ENCODE data around the gene CA9. TPM values are rescaled to one million over a fixed set of nuclear protein-coding genes. Genes with fewer than 3 reads are reported as not detected.

The CA9 gene
- total RNA-seq, 1 experiment from 2014 or later, result 1.0 TPM

DNA sequence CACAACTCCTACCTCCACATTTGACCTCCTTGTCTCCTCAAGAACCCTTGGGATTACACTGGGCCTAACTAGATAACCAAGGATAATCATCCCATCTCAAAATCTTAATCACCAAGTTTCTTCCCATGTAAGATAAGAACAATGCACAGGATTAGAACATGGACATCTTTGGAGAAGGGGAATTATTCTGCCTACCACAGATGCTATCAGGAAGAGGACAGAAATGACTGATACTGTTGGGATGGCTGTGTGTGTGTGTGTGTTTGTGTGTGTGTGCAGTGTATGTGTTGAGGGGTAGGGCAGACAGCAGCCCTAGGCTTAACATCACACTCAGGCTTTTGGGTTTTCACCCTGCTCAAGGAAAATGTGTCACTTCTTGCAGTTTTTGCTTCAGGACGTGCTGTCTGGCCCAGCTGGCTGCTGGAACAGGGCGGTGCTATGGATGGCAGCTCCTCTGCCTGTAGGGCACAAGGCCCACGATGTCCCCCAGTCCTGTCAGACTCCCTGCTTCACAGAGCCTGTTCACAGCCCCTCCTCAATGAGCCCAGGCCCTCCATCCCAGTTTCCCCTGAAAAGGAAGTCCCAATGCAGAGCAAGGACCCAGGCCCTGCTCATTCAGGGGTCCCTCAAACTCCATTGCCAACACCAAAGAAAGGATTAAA, 7.7 kb downstream of the CA9 start:
- no peak for DNase-seq (ENCODE audit: low spot score)
- Mint-ChIP-seq H3K9me3 (no peaks in the 10 kb centered on the region), H3K4me1 (peaks cover 11% of the 10 kb centered on the region), H3K4me3 (no peak overlapping the region), H3K27me3 (ENCODE audit: low read depth) (peaks cover 5% of the 10 kb centered on the region), H3K27ac (peak overlapping the region; percentile 95; the same call in 1 of the 2 replicates), H3K36me3 (peaks cover 38% of the 10 kb centered on the region)
- TF ChIP-seq ELF4 (CRISPR knock-in tag; IDR thresholded peaks at IDR 0.05; ENCODE audit: low read depth), result no peak
- TF ChIP-seq, protein P1, sequence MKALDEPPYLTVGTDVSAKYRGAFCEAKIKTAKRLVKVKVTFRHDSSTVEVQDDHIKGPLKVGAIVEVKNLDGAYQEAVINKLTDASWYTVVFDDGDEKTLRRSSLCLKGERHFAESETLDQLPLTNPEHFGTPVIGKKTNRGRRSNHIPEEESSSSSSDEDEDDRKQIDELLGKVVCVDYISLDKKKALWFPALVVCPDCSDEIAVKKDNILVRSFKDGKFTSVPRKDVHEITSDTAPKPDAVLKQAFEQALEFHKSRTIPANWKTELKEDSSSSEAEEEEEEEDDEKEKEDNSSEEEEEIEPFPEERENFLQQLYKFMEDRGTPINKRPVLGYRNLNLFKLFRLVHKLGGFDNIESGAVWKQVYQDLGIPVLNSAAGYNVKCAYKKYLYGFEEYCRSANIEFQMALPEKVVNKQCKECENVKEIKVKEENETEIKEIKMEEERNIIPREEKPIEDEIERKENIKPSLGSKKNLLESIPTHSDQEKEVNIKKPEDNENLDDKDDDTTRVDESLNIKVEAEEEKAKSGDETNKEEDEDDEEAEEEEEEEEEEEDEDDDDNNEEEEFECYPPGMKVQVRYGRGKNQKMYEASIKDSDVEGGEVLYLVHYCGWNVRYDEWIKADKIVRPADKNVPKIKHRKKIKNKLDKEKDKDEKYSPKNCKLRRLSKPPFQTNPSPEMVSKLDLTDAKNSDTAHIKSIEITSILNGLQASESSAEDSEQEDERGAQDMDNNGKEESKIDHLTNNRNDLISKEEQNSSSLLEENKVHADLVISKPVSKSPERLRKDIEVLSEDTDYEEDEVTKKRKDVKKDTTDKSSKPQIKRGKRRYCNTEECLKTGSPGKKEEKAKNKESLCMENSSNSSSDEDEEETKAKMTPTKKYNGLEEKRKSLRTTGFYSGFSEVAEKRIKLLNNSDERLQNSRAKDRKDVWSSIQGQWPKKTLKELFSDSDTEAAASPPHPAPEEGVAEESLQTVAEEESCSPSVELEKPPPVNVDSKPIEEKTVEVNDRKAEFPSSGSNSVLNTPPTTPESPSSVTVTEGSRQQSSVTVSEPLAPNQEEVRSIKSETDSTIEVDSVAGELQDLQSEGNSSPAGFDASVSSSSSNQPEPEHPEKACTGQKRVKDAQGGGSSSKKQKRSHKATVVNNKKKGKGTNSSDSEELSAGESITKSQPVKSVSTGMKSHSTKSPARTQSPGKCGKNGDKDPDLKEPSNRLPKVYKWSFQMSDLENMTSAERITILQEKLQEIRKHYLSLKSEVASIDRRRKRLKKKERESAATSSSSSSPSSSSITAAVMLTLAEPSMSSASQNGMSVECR (CRISPR knock-in tag; IDR thresholded peaks at IDR 0.05; ENCODE audit: borderline replicate concordance), result no peak
- no peak for TF ChIP-seq RORB (CRISPR knock-in tag; IDR thresholded peaks at IDR 0.05)
- no peak for TF ChIP-seq JUN (CRISPR knock-in tag; IDR thresholded peaks at IDR 0.05)
- TF ChIP-seq ZNF396 (CRISPR knock-in tag; IDR thresholded peaks at IDR 0.05; ENCODE audit: borderline replicate concordance), result no peak
- TF ChIP-seq, protein P2, sequence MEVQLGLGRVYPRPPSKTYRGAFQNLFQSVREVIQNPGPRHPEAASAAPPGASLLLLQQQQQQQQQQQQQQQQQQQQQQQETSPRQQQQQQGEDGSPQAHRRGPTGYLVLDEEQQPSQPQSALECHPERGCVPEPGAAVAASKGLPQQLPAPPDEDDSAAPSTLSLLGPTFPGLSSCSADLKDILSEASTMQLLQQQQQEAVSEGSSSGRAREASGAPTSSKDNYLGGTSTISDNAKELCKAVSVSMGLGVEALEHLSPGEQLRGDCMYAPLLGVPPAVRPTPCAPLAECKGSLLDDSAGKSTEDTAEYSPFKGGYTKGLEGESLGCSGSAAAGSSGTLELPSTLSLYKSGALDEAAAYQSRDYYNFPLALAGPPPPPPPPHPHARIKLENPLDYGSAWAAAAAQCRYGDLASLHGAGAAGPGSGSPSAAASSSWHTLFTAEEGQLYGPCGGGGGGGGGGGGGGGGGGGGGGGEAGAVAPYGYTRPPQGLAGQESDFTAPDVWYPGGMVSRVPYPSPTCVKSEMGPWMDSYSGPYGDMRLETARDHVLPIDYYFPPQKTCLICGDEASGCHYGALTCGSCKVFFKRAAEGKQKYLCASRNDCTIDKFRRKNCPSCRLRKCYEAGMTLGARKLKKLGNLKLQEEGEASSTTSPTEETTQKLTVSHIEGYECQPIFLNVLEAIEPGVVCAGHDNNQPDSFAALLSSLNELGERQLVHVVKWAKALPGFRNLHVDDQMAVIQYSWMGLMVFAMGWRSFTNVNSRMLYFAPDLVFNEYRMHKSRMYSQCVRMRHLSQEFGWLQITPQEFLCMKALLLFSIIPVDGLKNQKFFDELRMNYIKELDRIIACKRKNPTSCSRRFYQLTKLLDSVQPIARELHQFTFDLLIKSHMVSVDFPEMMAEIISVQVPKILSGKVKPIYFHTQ (CRISPR knock-in tag; IDR thresholded peaks at IDR 0.05), result no peak
- TF ChIP-seq NR1H2 (CRISPR knock-in tag; IDR thresholded peaks at IDR 0.05), result no peak
- TF ChIP-seq GRHL2 (CRISPR knock-in tag; IDR thresholded peaks at IDR 0.05; ENCODE audit: insufficient replicate concordance, severe bottlenecking), result no peak
- no peak for TF ChIP-seq TEAD1 (CRISPR knock-in tag; IDR thresholded peaks at IDR 0.05)
- TF ChIP-seq, protein P3, sequence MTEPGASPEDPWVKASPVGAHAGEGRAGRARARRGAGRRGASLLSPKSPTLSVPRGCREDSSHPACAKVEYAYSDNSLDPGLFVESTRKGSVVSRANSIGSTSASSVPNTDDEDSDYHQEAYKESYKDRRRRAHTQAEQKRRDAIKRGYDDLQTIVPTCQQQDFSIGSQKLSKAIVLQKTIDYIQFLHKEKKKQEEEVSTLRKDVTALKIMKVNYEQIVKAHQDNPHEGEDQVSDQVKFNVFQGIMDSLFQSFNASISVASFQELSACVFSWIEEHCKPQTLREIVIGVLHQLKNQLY (CRISPR knock-in tag; IDR thresholded peaks at IDR 0.05), result no peak
- TF ChIP-seq NFATC4 (CRISPR knock-in tag; IDR thresholded peaks at IDR 0.05), result no peak
- TF ChIP-seq, protein P4, sequence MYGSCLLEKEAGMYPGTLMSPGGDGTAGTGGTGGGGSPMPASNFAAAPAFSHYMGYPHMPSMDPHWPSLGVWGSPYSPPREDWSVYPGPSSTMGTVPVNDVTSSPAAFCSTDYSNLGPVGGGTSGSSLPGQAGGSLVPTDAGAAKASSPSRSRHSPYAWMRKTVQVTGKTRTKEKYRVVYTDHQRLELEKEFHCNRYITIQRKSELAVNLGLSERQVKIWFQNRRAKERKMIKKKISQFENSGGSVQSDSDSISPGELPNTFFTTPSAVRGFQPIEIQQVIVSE (CRISPR knock-in tag; IDR thresholded peaks at IDR 0.05; ENCODE audit: borderline replicate concordance), result no peak
- TF ChIP-seq, protein P5, sequence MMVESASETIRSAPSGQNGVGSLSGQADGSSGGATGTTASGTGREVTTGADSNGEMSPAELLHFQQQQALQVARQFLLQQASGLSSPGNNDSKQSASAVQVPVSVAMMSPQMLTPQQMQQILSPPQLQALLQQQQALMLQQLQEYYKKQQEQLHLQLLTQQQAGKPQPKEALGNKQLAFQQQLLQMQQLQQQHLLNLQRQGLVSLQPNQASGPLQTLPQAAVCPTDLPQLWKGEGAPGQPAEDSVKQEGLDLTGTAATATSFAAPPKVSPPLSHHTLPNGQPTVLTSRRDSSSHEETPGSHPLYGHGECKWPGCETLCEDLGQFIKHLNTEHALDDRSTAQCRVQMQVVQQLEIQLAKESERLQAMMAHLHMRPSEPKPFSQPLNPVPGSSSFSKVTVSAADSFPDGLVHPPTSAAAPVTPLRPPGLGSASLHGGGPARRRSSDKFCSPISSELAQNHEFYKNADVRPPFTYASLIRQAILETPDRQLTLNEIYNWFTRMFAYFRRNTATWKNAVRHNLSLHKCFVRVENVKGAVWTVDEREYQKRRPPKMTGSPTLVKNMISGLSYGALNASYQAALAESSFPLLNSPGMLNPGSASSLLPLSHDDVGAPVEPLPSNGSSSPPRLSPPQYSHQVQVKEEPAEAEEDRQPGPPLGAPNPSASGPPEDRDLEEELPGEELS (CRISPR knock-in tag; IDR thresholded peaks at IDR 0.05), result no peak
- TF ChIP-seq, protein P6, sequence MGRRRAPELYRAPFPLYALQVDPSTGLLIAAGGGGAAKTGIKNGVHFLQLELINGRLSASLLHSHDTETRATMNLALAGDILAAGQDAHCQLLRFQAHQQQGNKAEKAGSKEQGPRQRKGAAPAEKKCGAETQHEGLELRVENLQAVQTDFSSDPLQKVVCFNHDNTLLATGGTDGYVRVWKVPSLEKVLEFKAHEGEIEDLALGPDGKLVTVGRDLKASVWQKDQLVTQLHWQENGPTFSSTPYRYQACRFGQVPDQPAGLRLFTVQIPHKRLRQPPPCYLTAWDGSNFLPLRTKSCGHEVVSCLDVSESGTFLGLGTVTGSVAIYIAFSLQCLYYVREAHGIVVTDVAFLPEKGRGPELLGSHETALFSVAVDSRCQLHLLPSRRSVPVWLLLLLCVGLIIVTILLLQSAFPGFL (CRISPR knock-in tag; IDR thresholded peaks at IDR 0.05; ENCODE audit: borderline replicate concordance), result no peak
- no peak for ATAC-seq
- POLR2A ChIA-PET, result interaction anchor here (1.0 to 1.9 kb wide), 4 partner anchors 9 to 46 kb away, joined by 4 to 14 read pairs (median 6); partner anchors contain the start of genes ARHGEF39 and TPM2
- CTCF ChIA-PET, result interaction anchor here (0.9 to 2.4 kb wide), 9 partner anchors 7 to 782 kb away, joined by 3 to 24 read pairs (median 10); partner anchors contain the start of genes ARHGEF39, CCDC107, RMRP and TPM2

Data from WTC11 (cell line).